ENCODE results near the gene NEAT1.

Gene NEAT1

DNA sequence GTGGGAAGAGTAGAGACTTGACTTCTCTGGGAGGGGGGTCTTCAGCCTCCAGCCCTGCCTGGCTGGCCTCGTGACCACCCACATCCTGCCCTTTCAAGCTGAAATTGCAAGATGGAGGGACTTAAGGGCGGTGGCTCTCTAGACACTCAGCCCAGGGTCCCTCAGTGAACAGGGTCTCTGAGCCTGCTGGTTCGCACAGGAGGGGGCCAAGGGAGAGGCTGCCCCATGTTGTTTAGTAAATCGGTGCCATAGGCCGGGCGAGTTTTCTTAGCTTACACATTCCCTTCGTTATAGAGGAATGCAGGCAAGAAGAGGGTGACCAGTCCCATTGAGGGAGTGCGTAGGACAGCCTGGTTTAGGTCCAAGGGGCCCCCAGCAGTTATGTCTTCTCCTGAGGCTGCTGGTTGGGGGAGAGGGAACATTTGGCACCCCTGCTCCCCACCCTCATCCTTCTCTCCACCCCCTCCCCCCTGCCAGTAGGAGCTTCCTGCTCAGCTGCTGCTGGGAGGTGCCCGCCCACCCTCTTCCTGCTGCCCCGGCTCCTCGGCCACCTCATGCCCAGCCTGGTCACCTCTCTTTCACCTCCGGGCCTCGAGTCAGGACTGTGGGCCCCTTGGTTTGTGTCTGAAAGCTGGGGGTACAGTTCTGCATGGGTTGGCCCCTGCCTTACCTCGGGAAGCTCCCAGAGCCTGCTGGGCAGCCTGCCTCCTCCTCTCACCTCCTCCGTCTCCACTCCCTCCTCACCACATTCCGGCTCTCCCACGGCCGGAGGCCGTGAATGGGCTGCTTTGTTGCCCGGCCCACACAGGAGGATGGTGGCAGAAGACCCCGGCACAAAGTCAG, 32.3 kb upstream of the NEAT1 start:
- no peak for DNase-seq

DNA sequence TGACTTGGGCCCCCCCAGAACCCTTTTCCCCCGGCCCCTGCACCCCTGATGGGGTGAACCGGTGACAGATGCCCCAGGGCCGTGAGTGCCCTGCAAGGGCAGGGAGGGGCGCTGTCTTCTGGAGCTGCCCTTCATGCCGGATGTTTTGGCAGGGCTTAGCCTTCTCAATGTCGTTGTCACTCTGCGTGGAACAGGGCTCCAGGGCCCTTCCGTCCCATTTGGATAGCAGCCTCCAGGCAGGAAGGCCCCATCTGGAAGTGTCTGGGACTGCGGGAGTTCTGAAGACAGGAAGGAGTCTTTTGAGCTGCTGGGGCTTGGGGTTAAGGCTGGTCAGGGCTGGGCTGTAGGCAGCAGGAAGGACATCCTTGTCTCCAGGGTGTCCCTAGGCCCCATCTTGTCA, 31.6 kb upstream of the NEAT1 start:
- no peak for DNase-seq

DNA sequence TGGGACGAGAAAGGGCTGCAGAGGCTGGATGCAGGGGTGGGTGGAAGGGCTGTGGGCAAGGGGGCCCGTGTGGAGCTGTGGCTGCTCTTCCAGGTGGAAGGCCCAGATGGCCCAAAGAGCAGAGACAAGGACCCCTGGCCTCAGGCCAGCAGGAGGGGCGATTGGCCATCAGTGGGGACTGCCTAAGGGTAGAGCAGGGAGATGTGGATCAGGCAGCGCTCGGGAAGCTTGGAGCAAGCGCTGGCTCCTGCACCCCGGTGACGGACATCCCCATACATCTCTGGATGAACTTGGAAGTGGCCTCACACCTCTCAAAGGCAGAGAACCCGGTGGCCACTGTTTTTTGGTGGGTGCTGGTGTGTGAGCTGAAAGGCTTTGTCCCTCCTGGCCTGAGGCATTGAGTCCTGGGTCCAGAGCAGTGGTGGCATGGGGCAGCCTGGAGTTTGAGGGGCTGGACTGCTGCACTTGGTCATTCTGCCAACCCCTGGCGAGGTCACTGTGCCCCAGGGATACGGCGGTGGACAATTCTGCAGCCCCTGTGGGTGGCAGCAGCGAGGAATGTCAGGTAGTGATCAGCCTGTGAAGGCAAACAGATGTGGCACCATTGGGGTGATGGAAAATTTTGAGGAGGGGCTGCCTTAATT, 30.3 kb upstream of the NEAT1 start:
- DNase-seq: no peak

DNA sequence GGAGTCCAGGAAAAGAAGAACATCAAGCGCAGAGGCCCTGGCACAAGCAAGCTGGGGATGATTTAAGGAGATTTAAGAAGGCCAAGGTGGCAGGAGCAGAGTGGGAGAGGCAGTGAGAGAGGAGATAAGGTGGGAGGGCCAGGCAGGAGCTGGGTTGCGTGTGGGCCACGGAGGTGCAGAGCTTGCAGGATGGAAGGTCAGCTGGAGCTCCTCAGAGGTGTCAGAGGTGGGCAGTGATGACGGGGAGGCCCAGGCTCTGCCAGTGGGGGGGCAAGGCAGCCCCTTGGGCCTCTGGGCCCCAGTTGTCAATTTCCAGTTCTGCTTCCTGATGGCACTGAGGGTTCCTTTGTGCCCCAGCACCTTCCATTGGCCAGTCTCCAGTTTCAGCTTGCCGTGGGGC, 29.7 kb upstream of the NEAT1 start:
- DNase-seq: no peak

DNA sequence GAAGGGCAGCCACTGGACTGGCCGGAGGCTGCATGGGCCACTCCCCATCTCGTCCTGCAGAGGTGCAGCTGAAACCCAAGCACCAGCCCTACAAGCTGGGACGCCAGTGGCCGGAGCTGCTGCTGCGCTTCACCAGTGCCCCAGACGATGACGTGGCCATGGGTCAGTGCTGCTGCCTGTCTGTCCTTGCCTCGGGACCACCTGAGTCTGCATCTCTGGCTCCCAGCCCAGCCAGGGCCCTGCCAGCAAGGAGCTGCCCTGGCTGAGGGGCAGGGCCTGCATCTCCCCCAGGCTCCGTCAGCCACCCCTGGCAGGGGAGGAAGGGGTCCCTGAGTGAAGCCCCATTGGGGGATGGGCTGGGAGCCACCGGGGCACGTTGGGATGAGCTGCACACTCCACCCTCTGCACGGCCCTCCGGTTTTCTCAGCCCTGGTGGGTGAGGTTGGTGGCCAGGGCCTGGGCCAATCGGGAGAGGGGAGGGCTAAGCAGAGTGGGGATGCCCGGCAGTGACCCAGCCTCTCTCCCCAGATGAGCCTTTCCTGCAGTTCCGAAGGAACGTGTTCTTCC, 29.0 kb upstream of the NEAT1 start:
- no peak for DNase-seq

DNA sequence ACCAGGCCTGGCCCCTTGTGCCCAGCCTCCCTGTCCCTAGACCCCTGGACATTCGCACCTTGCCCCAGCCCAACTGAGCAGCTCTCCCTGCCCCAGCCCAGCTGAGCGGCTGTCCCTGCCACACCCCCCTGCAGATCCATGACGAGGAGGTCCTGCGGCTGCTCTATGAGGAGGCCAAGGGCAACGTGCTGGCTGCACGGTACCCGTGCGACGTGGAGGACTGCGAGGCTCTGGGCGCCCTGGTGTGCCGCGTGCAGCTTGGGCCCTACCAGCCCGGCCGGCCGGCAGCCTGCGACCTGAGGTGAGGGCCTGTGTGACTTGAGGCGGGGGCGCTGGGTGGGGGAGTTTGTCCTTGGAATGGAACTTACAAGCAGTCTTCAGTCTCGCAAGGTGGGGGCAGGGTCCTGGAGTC, 28.5 kb upstream of the NEAT1 start:
- no peak for DNase-seq

DNA sequence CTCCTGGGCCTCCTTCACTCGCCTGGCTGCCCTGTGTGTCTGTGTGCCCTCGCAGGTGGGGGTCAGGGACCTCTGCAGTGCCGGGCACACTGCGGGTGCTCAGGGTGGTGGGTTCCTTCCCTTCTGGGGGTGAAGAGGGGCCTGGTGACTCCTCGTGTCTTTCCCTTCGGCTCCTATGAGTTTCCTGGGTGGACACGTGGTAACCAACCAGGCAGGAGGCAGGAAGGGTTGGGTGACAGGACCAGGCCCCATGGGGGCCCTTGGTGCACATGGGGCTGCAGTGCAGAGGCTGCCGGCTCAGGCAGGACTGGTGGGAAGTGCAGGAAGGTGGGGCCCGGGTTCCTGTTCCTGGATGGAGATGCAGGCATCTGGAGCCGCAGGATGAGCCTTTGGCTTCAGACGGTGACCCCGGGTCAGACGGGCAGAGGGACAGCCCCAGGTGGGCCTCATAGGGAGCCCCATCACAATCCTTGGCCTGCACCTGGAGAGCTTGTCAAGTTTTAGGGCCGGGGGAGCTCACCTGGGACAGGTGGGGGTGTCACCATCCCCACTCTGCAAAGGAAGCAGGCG, 26.6 kb upstream of the NEAT1 start:
- DNase-seq: no peak

DNA sequence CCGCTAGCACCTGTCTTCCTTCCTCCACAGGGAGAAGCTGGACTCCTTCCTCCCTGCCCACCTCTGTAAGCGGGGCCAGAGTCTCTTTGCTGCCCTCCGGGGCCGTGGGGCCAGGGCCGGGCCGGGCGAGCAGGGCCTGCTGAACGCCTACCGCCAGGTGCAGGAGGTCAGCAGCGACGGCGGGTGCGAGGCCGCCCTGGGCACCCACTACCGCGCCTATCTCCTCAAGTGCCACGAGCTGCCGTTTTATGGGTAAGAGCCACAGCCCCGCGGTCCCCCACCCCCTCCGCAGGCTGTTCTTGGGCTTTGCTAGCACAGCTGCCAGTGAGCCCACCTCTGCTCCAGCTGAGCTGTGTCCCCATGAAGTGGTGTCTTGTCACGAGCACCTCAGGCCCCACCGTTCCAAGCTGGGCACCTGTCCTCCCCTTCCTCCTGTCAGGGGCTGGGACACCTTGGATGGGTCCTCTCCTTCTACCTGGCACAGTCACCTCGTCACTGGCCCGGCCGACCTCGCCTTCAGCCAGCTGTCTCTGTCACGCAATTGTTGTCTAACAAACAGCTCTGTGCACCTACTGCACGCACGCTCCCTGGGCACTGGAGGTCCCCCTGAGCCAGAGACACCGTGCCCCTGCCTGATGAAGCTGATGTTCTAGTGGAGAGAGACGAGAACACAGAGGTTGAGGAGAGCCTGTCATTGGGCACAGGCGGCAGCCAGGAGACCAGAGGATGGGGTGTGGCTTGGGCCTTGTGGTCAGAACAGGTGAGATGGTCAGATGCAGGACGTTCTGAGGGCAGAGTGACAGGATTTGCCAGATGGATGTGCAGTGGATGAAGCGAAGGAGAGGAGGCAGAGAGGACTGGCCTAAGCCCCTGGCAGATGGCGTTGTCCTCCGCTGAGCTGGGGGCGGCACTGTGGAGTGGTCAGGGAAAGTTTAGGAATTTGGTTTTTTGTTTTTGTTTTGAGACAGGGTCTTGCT, 25.5 kb upstream of the NEAT1 start:
- no peak for DNase-seq

DNA sequence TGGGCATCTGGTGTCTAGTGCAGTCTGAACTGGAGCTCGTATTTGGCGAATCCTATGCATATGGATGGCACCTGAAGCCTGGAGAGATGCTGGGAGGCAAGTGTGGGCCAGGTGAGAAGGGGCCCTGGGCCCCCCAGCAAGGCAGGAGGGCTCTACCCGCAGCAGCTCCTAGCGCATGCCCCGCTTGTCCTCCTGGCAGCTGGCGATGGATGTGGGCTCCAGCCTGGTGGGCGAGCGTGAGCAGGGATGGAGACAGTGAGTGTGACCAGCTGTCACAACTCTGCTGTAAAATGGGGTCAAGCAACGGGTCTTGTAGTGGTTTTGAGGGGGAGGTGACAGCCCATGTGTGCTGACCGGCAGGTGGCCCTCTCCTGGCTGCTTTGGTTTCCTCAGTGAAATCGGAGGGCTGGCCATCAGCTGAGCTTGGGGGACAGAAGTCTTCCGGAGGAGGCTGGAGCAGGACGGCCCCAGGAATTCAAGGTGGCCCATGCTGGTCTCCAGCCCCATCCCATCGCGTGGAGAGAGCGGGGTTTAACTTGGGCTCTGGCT, 24.2 kb upstream of the NEAT1 start:
- DNase-seq: no peak

DNA sequence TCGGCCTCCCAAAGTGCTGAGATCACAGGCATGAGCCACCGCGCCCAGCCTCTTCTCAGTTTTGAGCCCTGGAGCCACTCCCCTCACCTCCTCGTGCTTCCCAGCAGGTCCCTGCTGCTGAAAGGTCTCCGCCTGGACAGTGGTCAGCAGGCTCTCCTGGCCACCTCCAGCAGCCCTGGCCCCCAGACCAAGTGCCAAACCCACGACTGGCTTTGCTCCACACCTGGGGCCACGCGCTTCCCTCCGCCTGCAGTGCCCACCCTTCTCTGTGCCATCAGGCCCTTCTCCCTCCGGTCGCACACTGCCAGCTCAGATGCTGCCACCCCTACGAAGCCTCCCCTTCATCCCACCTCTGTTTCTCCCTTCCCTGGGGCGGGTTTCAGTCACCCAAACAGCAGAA, 23.3 kb upstream of the NEAT1 start:
- no peak for DNase-seq

DNA sequence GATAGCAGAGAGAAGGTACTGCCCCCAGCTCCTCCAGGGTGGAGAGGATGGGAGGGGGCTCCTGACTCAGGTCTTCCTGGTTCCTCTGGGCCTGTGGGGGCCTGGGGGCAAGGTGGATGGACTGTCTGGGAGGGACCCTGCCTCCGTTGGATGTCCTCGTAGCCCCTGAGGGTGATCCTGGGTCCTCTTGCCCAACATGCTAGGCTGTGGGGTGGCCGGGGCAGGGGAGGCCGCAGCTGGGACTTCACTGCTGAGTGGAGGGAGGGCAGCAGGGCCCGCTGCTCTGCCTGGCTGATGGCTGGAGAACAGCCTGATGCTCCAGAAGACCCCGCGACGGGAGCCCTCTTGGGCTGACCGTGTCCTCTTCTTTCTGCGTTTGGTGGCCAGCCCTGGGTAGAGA, 22.8 kb upstream of the NEAT1 start:
- DNase-seq: no peak

DNA sequence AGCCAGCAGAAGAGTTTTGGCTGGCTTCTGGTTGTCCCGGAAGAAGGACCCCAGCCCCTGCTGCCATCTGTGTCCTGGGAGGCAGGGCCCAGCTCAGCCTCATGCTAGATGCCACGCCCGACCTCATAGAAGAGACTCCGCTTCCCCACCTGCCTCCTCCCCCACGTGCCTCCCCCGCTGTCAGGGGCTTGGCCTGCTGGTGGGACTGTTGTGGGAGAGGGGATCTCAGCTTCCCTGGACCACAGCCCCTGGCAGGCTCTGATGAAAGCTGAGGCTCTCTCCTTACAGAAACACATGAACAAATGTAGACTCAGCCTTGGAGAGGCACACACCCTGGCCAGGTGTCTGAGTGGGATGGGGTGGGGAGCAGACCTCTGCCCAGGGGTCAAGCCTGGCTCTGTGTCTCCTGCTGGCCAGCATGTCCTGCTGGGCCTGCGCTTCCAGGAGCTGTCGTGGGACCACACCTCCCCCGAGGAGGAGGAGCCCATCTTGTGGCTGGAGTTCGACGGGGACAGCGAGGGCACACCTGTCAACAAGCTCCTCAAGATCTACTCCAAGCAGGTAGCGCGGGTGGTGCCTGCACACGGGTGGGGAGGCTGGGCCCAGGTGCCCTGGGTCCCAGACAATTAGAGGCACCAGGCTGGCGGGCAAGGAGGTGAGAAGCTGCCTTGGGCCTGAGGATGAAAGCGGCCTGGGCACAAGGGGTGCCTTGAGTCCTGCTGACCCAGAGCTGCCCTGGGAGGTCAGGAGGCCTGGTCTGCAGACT, 22.1 kb upstream of the NEAT1 start:
- DNase-seq: no peak

DNA sequence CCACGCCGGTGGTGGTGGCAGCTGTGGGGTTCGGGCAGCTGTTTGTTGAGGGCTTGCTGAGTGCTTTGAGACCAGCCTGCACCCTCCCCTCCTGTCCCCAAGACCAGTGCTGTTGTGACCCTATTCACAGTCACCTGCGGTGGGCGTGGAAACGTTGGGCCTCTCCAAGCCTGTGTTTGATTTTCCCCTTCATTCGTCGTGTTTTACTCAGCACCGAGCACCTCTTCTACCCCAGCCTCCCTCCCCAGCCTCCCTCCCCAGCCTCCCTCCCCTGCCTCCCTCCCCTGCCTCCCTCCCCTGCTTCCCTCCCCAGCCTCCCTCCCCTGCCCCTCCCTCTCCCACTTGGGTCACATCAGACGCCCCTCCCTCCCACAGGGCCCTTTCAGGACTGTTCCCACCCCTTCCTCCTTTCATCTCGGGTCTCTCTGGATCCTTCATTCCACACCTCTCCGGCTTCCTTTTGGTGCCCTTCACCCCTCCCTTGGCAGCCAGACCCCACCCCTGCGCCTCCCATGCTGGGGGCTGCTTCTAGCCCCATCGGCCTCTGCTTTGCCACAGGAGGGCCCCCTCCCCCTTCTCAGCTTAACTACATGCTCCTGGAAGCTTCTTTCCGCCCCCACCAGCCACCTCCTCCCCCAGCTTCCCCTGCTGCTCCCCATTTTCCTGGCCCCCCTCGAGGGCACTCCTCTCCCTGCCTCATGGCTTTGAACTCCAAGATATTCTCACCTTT, 21.4 kb upstream of the NEAT1 start:
- no peak for DNase-seq

DNA sequence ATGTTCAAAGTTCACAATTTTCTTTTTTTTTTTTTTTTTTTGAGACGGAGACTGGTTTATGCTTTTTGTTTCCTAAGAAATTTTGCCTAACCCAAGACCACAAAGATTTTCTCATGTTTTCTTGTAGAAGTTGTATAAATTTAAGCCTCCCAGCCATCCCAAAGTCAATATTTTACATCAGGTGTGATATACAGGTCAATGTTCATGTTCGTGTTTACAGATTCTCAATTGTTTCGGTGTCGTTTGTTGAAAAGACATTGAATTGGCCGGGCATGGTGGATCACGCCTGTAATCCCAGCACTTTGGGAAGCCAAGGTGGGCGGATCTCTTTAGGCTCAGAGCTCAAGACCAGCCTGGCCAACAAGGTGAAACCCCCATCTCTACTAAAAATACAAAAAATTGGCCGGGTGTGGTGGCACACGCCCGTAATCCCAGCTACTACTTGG, 20.8 kb upstream of the NEAT1 start:
- DNase-seq: no peak

DNA sequence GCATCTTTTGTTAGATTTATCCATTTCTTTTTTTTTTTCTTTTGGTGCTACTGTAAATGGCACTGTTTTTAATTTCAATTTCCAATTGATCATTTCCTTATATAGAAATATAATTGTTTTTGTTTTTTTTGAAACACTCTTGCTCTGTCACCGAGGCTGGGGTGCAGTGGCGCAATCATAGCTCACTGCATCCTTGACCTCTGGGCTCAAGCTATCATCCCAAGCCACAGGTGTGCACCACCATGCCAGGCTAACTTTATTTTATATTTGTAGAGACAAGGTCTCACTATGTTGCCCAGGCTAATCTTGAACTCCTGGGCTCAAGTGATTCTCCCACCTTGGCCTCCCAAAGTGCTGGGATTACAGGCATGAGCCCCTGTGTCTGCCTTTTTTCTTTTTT, 19.8 kb upstream of the NEAT1 start:
- DNase-seq: no peak

DNA sequence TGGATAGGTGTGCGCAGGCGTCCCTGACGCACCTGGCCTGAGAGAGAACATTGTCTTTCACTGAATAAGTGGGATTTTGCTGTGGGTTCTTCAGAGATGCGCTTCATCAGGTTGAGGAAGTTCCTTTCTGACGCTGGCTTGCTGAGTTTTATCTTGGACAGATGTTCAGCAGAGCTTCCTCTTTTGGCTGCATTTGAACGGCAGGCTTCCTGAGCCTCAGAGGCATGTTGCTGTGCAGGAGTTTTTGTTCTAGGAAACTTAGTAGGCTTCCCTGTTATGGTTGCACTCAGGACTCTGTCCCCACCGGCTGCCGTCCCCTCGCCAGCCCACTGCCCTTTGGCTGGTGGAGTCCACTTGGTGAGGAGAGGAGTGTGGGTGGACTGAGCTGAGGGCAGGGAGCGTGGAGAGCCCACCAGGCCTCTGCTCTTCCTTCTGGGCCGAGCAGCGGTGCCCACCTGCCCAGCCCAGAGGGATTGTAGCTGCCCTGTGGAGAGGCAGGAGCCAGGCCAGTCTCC, 18.9 kb upstream of the NEAT1 start:
- no peak for DNase-seq

DNA sequence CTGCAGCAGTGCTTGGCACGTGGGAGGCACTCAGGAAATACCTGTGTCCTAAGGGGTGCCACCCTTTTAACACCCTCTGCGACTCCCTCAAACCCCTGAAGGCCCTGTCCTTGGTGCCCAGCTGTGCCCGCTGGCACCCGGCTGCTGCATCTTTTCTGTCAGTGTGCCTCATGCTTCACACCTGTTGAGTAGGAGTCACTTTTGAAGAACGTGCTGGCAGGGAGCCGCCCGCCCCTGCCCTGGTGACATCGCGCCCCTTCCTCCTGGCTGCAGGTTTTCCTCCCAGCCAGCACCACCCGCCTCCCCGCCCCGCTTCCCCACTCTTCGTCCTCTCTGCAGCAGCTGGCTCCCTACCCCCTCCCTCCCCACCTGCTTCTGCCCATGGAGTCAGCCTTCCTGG, 18.4 kb upstream of the NEAT1 start:
- DNase-seq: no peak

DNA sequence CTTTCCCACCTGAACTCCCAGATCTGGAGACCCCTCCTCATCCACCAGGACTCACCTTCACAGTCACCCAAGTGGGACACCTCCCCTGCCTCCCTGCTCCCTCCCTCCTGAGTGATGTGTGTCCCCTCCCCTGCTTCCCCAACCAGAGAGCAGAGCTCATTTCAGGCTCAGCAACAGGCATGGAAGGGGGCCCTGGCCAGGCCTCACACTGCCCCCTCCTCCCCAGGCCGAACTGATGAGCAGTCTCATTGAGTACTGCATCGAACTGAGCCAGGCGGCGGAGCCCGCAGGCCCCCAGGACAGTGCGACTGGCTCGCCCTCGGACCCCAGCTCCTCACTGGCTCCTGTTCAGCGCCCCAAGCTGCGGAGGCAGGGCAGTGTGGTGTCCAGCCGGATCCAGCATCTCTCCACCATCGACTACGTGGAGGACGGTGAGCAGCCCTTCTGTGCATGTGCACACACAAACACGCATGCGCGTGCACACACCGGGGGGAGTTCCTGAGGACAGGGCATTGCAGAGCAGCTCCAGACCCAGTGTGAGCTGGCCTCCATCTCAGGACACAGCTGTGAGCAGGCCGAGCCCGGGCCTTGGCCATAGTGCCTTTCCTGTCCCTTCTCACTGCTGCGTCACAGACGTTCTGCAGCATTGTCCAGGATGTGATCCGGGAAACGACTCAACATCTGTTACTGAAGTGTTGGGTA, 17.8 kb upstream of the NEAT1 start:
- DNase-seq: no peak

DNA sequence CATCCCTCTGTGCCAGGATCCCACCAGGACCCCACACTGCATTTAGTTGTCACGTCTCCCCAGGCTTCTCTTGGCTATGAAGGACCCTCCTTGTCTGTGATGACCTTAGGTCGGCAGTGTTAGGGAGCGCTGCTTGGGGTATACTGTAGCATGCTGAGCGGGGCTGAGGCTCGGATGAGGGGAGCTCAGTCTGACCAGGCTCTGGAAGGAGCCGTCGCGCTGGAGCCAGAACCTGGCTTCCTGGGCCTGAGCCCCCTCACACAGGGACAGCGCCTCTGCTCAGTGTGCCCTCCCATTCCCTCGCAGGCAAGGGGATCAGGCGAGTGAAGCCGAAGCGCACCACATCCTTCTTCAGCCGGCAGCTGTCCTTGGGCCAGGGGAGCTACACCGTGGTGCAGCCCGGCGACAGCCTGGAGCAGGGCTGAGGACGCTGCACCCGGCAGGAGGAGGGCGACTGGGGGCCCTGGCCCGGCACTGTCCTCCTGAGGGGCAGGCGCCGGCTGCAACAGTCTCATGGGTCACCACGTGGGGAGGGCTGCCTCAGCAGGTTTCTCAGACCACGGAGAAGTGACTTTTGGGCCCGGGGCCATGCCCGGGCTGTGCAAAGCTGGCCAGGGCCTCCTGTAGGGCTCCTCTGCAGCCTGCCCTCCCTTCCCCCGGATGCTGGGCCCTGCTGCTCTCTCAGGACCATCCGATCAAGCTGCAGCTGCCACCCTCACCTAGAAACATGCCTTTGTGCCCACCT, 11.5 kb upstream of the NEAT1 start:
- DNase-seq: peak; percentile 59

Data from activated effector memory CD4-positive, alpha-beta T cell treated with anti-CD3 and anti-CD28 coated beads, Interleukin-2, amount 50 U/mL, for 16 hours (primary cell).